Measurements from ENCODE around the gene PDE2A.

GRCh38 chr11:72591785-72592502, 82.3 kb downstream of the PDE2A start:
- TF ChIP-seq MXI1 (IDR thresholded peaks at IDR 0.05; ENCODE audit: borderline replicate concordance, low read depth, low read length) (no peak), FOS (IDR thresholded peaks at IDR 0.05; ENCODE audit: low read depth, low read length) (no peak), POLR2A (IDR thresholded peaks at IDR 0.05; ENCODE audit: low read depth, low read length) (no peak)

Measured in IMR-90 (cell line).